ENCODE data around the gene RPL7A.
"Not testable (repeated sequence)": the region's sequence is repeated elsewhere in the genome, so short reads cannot be mapped to it uniquely, and the experiment has no call there.

The RPL7A gene

DNA sequence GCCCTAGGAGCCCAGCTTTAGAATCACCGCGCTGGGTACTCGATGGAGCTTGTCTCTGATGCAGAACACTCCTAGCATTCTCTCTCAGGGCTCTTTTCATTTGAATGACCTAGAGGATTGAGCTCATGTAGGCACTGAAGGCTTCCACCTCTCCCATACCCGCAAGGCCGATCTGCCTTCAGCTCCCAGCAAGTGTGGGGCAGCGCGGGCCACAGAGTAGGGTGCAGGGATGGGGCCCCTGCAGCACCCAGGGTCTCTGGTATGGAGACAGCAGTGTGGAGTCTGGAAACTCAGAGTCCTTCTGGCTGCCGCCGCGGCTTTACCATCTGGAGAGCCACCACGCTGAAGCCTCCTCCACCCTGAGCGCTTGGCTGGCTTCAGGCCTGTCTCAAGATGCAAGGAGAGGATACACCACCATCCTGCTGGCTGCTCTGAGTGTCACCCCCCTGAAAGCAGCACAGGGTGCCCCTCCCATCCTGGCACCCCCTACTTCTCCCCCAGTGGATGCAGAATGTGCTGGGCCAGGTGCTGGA is 41.1 kb downstream of the RPL7A start:
- Histone ChIP-seq H3K4me3 (no peak overlapping the region), H3K27ac (no peak overlapping the region), H3K36me3 (no peaks in the 10 kb centered on the region), H3K9me3 (no peaks in the 10 kb centered on the region), H3K4me1 (no peaks in the 10 kb centered on the region), H3K27me3 (peaks cover 0 to 27% of the 10 kb centered on the region in 2 donors)
- TF ChIP-seq, protein P1, sequence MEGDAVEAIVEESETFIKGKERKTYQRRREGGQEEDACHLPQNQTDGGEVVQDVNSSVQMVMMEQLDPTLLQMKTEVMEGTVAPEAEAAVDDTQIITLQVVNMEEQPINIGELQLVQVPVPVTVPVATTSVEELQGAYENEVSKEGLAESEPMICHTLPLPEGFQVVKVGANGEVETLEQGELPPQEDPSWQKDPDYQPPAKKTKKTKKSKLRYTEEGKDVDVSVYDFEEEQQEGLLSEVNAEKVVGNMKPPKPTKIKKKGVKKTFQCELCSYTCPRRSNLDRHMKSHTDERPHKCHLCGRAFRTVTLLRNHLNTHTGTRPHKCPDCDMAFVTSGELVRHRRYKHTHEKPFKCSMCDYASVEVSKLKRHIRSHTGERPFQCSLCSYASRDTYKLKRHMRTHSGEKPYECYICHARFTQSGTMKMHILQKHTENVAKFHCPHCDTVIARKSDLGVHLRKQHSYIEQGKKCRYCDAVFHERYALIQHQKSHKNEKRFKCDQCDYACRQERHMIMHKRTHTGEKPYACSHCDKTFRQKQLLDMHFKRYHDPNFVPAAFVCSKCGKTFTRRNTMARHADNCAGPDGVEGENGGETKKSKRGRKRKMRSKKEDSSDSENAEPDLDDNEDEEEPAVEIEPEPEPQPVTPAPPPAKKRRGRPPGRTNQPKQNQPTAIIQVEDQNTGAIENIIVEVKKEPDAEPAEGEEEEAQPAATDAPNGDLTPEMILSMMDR (IDR thresholded peaks at IDR 0.05), result no peak
- no peak for DNase-seq
- intact Hi-C loops (cut with DNase I; ENCODE audit: low total_unique reads), result no loop called here

DNA sequence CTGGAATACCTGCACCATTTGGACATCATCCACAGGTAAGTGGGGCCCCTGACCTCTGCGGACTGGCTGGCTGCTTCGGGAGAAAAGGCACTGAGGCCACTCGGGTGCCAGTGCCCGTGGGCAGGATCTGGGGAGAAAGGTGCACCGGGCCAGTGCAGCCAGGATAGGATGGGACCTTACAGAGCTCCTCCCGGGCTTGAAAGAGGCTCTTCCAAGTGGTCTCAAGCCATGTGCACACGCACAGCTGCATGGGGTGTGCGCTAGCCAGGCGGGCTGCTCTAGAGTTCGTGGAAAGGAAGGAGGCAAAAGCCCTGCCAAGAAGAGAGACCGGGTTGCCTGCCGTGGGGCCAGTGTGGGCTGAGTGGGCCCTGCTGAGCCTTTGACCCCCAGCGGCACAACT is 41.5 kb downstream of the RPL7A start:
- H3K27ac ChIP-seq, result no peak overlapping the region
- DNase-seq, result no peak
- H3K27me3 ChIP-seq, result peaks cover 0 to 31% of the 10 kb centered on the region in 2 donors
- H3K9me3 ChIP-seq, result no peaks in the 10 kb centered on the region
- no peak overlapping the region for H3K4me3 ChIP-seq
- H3K36me3 ChIP-seq, result no peaks in the 10 kb centered on the region
- TF ChIP-seq, protein P1 (IDR thresholded peaks at IDR 0.05), result no peak
- intact Hi-C loops (cut with DNase I; ENCODE audit: low total_unique reads), result no loop called here
- no peaks in the 10 kb centered on the region for H3K4me1 ChIP-seq

DNA sequence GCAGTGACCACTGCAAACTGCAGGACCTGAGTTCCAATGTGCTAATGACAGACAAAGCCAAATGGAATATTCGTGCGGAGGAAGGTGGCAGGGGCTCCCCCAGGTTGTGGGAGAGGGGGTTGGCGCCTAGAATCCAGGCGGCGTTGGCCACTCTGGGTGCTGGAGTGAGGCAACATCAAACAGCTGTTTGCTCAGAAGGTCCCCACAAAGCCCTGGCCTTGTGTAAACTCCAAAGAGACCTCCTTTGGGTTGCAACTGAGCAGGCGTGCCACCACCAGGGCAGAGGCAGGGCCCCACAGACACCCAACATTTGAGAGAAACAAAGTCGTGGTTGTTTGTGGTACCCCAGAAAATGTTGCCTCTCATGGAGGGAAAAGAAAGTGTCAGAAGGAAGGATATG is 42.7 kb downstream of the RPL7A start:
- Histone ChIP-seq H3K4me3 (no peak overlapping the region), H3K4me1 (no peaks in the 10 kb centered on the region), H3K9me3 (no peaks in the 10 kb centered on the region), H3K36me3 (no peaks in the 10 kb centered on the region), H3K27me3 (peaks cover 0 to 36% of the 10 kb centered on the region in 2 donors), H3K27ac (no peak overlapping the region)
- intact Hi-C loops (cut with DNase I; ENCODE audit: low total_unique reads), result no loop called here
- TF ChIP-seq, protein P1 (IDR thresholded peaks at IDR 0.05), result no peak
- no peak for DNase-seq

DNA sequence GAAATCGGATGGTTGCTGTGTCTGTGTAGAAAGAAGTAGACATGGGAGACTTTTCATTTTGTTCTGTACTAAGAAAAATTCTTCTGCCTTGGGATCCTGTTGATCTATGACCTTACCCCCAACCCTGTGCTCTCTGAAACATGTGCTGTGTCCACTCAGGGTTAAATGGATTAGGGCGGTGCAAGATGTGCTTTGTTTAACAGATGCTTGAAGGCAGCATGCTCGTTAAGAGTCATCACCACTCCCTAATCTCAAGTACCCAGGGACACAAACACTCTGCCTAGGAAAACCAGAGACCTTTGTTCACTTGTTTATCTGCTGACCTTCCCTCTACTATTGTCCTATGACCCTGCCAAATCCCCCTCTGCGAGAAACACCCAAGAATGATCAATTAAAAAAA is 43.4 kb downstream of the RPL7A start:
- H3K4me1 ChIP-seq; H3K9me3 ChIP-seq; H3K36me3 ChIP-seq; DNase-seq; H3K27ac ChIP-seq; intact Hi-C loops (cut with DNase I; ENCODE audit: low total_unique reads); H3K4me3 ChIP-seq: not testable (repeated sequence)
- H3K27me3 ChIP-seq, result peaks cover 0 to 36% of the 10 kb centered on the region in 2 donors

DNA sequence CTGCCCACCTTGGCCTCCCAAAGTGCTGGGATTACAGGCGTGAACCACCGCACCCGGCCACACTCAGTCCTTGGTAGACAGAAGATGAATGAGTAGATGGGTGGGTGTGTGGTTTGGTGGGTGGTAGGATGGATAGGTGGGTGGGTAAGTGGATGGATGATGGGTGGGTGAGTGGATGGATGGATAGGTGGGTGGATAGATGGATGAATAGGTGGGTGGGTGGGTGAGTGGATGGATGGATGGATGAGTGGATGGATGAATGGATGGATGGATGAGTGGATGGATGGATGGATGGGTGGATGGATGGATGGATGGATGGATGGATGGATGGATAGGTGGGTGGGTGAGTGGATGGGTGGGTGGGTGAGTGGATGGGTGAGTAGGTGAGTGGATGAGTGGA is 44.3 kb downstream of the RPL7A start:
- H3K27me3 ChIP-seq, result peaks cover 0 to 40% of the 10 kb centered on the region in 2 donors

DNA sequence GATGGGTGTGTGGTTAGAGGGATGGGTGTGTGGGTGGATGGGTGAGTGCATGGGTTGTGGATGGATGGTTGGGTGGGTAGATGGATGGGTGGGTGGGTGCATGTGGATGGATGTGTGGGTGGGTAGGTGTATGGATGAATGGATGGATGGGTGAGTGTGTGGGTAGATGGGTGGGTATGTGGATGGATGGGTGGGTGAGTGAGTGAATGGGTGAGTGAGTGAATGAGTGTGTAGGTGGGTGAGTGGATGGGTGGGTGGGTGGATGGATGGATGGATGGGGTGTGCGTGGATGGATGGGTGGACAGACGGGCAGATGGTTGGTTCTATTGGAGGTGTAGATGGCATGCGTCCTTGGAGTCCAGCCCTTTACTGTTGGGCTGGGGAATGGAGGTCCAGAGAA is 45.4 kb downstream of the RPL7A start:
- no peak for DNase-seq
- TF ChIP-seq, protein P1 (IDR thresholded peaks at IDR 0.05), result no peak
- Histone ChIP-seq H3K9me3 (no peaks in the 10 kb centered on the region), H3K27me3 (peaks cover 0 to 40% of the 10 kb centered on the region in 2 donors), H3K36me3 (no peaks in the 10 kb centered on the region), H3K4me1 (no peaks in the 10 kb centered on the region), H3K4me3 (no peak overlapping the region), H3K27ac (no peak overlapping the region)
- intact Hi-C loops (cut with DNase I; ENCODE audit: low total_unique reads), result no loop called here

More for the DNA sequence above, 44.3 kb downstream of the RPL7A start:
- H3K4me1 ChIP-seq; H3K27ac ChIP-seq; H3K4me3 ChIP-seq; intact Hi-C loops (cut with DNase I; ENCODE audit: low total_unique reads); DNase-seq; H3K36me3 ChIP-seq; H3K9me3 ChIP-seq: not testable (repeated sequence)

Measured in tibial artery (tissue), 4 donors.